Neural cell (in vitro differentiated cells): ENCODE data around the gene SPON2. TPM values are rescaled to one million over a fixed set of nuclear protein-coding genes. Genes with fewer than 3 reads are reported as not detected.

Experiments used
- H2AFZ ChIP-seq: fragments of 200-600, 300-800 bp; sonication (generic), shearing (Covaris generic); 2 replicates; pipeline ENCODE4 v1.6.0; 2014; ENCODE audit warnings: low read depth, mild to moderate bottlenecking, antibody characterized with exemption, low read length, moderate library complexity
- H3F3A ChIP-seq: fragments of 200-600 bp; shearing (Covaris generic); 2 replicates; pipeline ENCODE4 v1.6.1; 2016; ENCODE audit warnings: mild to moderate bottlenecking, moderate library complexity, mixed read lengths, antibody characterized with exemption, low read length; ENCODE audit not compliant: insufficient read depth, poor library complexity, severe bottlenecking
- H3K27ac ChIP-seq: fragments of 200-600, 300-800 bp; sonication (generic), shearing (Covaris generic); 2 replicates; pipeline ENCODE4 v1.5.1; 2014; ENCODE audit warnings: mild to moderate bottlenecking, low read length, moderate library complexity
- H3K27me3 ChIP-seq: fragments of 300-800, 200-600 bp; sonication (generic), shearing (Covaris generic); 2 replicates; pipeline ENCODE4 v1.6.0; 2014; ENCODE audit warnings: mild to moderate bottlenecking, low read depth, low read length, moderate library complexity; ENCODE audit not compliant: insufficient read depth
- H3K36me3 ChIP-seq: fragments of 300-800, 200-600 bp; sonication (generic), shearing (Covaris generic); 2 replicates; pipeline ENCODE4 v1.5.1; 2014; ENCODE audit warnings: mild to moderate bottlenecking, antibody characterized with exemption, low read length, moderate library complexity; ENCODE audit not compliant: insufficient read depth
- H3K4me2 ChIP-seq: fragments of 300-800, 200-600 bp; sonication (generic), shearing (Covaris generic); 2 replicates; pipeline ENCODE4 v1.6.0; 2014; ENCODE audit warnings: mild to moderate bottlenecking, low read length
- H3K4me3 ChIP-seq: fragments of 300-800, 200-600 bp; sonication (generic), shearing (Covaris generic); 2 replicates; pipeline ENCODE4 v1.5.1; 2014; ENCODE audit warnings: mild to moderate bottlenecking, low read length, moderate library complexity
- H3K79me2 ChIP-seq: fragments of 200-600 bp; shearing (Covaris generic); replicated peaks from 2 replicates; pipeline ENCODE4 v1.6.0; 2014; ENCODE audit warnings: mild to moderate bottlenecking, low read length, moderate library complexity; ENCODE audit not compliant: insufficient read depth
- H3K9ac ChIP-seq: fragments of 300-800, 200-600 bp; sonication (generic), shearing (Covaris generic); 2 replicates; pipeline ENCODE4 v1.6.1; 2016; ENCODE audit warnings: mild to moderate bottlenecking, low read length, mixed read lengths
- H3K9me2 ChIP-seq: fragments of 200-600 bp; shearing (Covaris generic); 2 replicates; pipeline ENCODE4 v1.6.1; 2016; ENCODE audit warnings: mild to moderate bottlenecking, low read length, mixed read lengths; ENCODE audit not compliant: insufficient read depth
- H3K9me3 ChIP-seq: fragments of 200-600, 300-800 bp; sonication (generic), shearing (Covaris generic); 2 replicates; pipeline ENCODE4 v1.6.1; 2016; ENCODE audit warnings: mild to moderate bottlenecking, mixed run types, low read length, moderate library complexity, mixed read lengths
- H4K20me1 ChIP-seq: fragments of 200-600 bp; shearing (Covaris generic); 2 replicates; pipeline ENCODE4 v1.6.1; 2016; ENCODE audit warnings: mild to moderate bottlenecking, mixed run types; ENCODE audit not compliant: insufficient read depth
- CTCF ChIP-seq: fragments of 450-650 bp; IDR thresholded peaks from 2 replicates; pipeline ENCODE4 v1.5.1; 2014; ENCODE audit warnings: antibody characterized with exemption, mild to moderate bottlenecking, moderate library complexity; ENCODE audit not compliant: poor library complexity, severe bottlenecking
- EP300 ChIP-seq: fragments of 450-650 bp; conservative IDR thresholded peaks from 2 replicates; pipeline ENCODE4 v1.6.1; 2014; ENCODE audit warnings: antibody characterized with exemption, mild to moderate bottlenecking, moderate library complexity; ENCODE audit not compliant: poor library complexity, severe bottlenecking
- EZH2 ChIP-seq: fragments of 200-600, 300-800 bp; shearing (Covaris generic), sonication (generic); IDR thresholded peaks from 2 replicates; pipeline ENCODE4 v1.6.1; 2014; ENCODE audit warnings: antibody characterized with exemption, low read length, borderline replicate concordance, mild to moderate bottlenecking; ENCODE audit not compliant: insufficient read depth, poor library complexity, severe bottlenecking
- MXI1 ChIP-seq: fragments of 450-650 bp; conservative IDR thresholded peaks from 2 replicates; pipeline ENCODE4 v1.6.1; 2014; ENCODE audit warnings: antibody characterized with exemption, mild to moderate bottlenecking; ENCODE audit not compliant: poor library complexity, severe bottlenecking
- POLR2AphosphoS5 ChIP-seq: IDR thresholded peaks from 2 replicates; pipeline ENCODE4 v1.6.1; 2012
- RAD21 ChIP-seq: fragments of 450-650 bp; conservative IDR thresholded peaks from 2 replicates; pipeline ENCODE4 v1.6.1; 2014; ENCODE audit warnings: antibody characterized with exemption, mild to moderate bottlenecking, moderate library complexity
- REST ChIP-seq: IDR thresholded peaks from 2 replicates; pipeline ENCODE4 v1.6.1; 2012; ENCODE audit warnings: borderline replicate concordance
- SMC3 ChIP-seq: fragments of 450-650 bp; conservative IDR thresholded peaks from 2 replicates; pipeline ENCODE4 v1.6.1; 2014; ENCODE audit warnings: antibody characterized with exemption, mild to moderate bottlenecking, moderate library complexity; ENCODE audit not compliant: poor library complexity
- TAF1 ChIP-seq: IDR thresholded peaks from 2 replicates; pipeline ENCODE4 v1.6.1; 2012; ENCODE audit warnings: low read depth
- polyA plus RNA-seq: library from polyadenylated mRNA; depleted of rRNA; stranded (reverse); fragments of >200 nt; gene quantifications from 2 replicates; pipeline ENCODE4 v1.2.3, GENCODE V29; 2014

SPON2 gene
- polyA plus RNA-seq, 1 donor from 2014 or later, result 0.57 TPM

- Histone ChIP-seq H3K79me2 (no peaks in the 10 kb centered on the region), H2AFZ (no peak overlapping the region)
Observed at GRCh38 chr4:1137063-1137776, 35.2 kb downstream of the SPON2 start.

GRCh38 chr4:1136048-1136447 lies 36.3 kb downstream of the SPON2 start:
- Histone ChIP-seq H3K27ac (no peak overlapping the region), H3K4me3 (no peak overlapping the region), H3K27me3 (no peaks in the 10 kb centered on the region), H3K9me3 (no peaks in the 10 kb centered on the region), H3K9ac (no peak overlapping the region), H3K4me2 (no peak overlapping the region), H2AFZ (no peak overlapping the region), H3K36me3 (no peaks in the 10 kb centered on the region), H3K79me2 (no peaks in the 10 kb centered on the region), H3K9me2 (no peaks in the 10 kb centered on the region), H4K20me1 (no peaks in the 10 kb centered on the region), H3F3A (no peaks in the 10 kb centered on the region)
- TF ChIP-seq REST, result no peak
- TF ChIP-seq POLR2AphosphoS5, result no peak
- TF ChIP-seq MXI1, result no peak
- no peak for TF ChIP-seq EP300
- no peak for TF ChIP-seq EZH2
- no peak for TF ChIP-seq TAF1
- TF ChIP-seq SMC3, result no peak

More at GRCh38 chr4:1137063-1137776, 35.2 kb downstream of the SPON2 start:
- no peaks in the 10 kb centered on the region for H3K27me3 ChIP-seq
- no peaks in the 10 kb centered on the region for H4K20me1 ChIP-seq
- no peaks in the 10 kb centered on the region for H3K9me3 ChIP-seq
- no peak overlapping the region for H3K4me2 ChIP-seq
- no peak for TF ChIP-seq POLR2AphosphoS5
- no peak for TF ChIP-seq TAF1
- no peak for TF ChIP-seq SMC3
- no peak for TF ChIP-seq MXI1
- no peak for TF ChIP-seq EP300
- TF ChIP-seq CTCF, result no peak
- TF ChIP-seq REST, result no peak
- no peak for TF ChIP-seq EZH2
- no peak for TF ChIP-seq RAD21
- H3K4me3 ChIP-seq, result no peak overlapping the region
- H3F3A ChIP-seq, result no peaks in the 10 kb centered on the region
- H3K27ac ChIP-seq, result no peak overlapping the region
- no peaks in the 10 kb centered on the region for H3K36me3 ChIP-seq
- no peak overlapping the region for H3K9ac ChIP-seq
- H3K9me2 ChIP-seq, result no peaks in the 10 kb centered on the region
